Caco-2 (cell line): ENCODE measurements around the gene SLC38A7. TPM values are rescaled to one million over a fixed set of nuclear protein-coding genes. Genes with fewer than 3 reads are reported as not detected.
A peak's percentile ranks its signal among the peaks of the same experiment; 100 is the strongest.
"Not testable (repeated sequence)": the region's sequence is repeated elsewhere in the genome, so short reads cannot be mapped to it uniquely, and the experiment has no call there.

Experiments used
- BruUV-seq: library from RNA; stranded (reverse); fragments of 400-500 nt; replicated peaks from 2 replicates; lab custom pipeline; 2021; lab: Mats Ljungman, UMichigan
- CTCF ChIA-PET: fragments of 300-600 bp; sonication (Branson Sonifier 250); formaldehyde crosslinking; loops from one replicate; lab custom pipeline; 2022; ENCODE audit warnings: antibody characterized with exemption; lab: Charles Lee
- POLR2A ChIA-PET: fragments of 300-600 bp; sonication (Branson Sonifier 250); formaldehyde crosslinking; loops from one replicate; lab custom pipeline; 2022; ENCODE audit warnings: antibody characterized with exemption; lab: Charles Lee
- DNase-seq, 2 experiments: peaks; one replicate each; pipeline versions ENCODE4 v3.0.0 to v3.0.0-alpha.2; 2020 to 2022
- H3K27me3 ChIP-seq: replicated peaks from 2 replicates; pipeline ENCODE4 v1.6.0; 2011; ENCODE audit warnings: low read length; ENCODE audit not compliant: control insufficient read depth, insufficient read depth
- H3K36me3 ChIP-seq: 2 replicates; pipeline ENCODE4 v1.5.1; 2011; ENCODE audit warnings: low read length; ENCODE audit not compliant: control insufficient read depth, insufficient read depth
- H3K4me1 ChIP-seq: fragments of 250-450 bp; sonication (Bioruptor Pico); 2 replicates; pipeline ENCODE4 v1.5.1; 2020; ENCODE audit warnings: mild to moderate bottlenecking
- H3K4me3 ChIP-seq: 2 replicates; pipeline ENCODE4 v1.5.1; 2011; ENCODE audit warnings: low read depth, mild to moderate bottlenecking, control low read depth, low read length
- H3K9me3 ChIP-seq: fragments of 250-450 bp; sonication (Bioruptor Pico); 2 replicates; pipeline ENCODE4 v1.5.1; 2020; ENCODE audit warnings: mild to moderate bottlenecking, moderate library complexity
- H3K27ac Mint-ChIP-seq: one replicate; pipeline ENCODE4 v1.8.0; 2022; ENCODE audit warnings: mixed read lengths; ENCODE audit not compliant: unreplicated experiment
- H3K27me3 Mint-ChIP-seq: one replicate; pipeline ENCODE4 v1.8.0; 2022; ENCODE audit warnings: mixed read lengths; ENCODE audit not compliant: insufficient read depth, unreplicated experiment
- H3K36me3 Mint-ChIP-seq: one replicate; pipeline ENCODE4 v1.8.0; 2022; ENCODE audit warnings: mild to moderate bottlenecking, mixed read lengths; ENCODE audit not compliant: insufficient read depth, unreplicated experiment
- H3K4me1 Mint-ChIP-seq: one replicate; pipeline ENCODE4 v1.8.0; 2022; ENCODE audit warnings: low read depth, mixed read lengths; ENCODE audit not compliant: unreplicated experiment
- H3K4me3 Mint-ChIP-seq: one replicate; pipeline ENCODE4 v1.8.0; 2022; ENCODE audit warnings: mild to moderate bottlenecking, moderate library complexity, mixed read lengths; ENCODE audit not compliant: unreplicated experiment
- H3K9me3 Mint-ChIP-seq: one replicate; pipeline ENCODE4 v1.8.0; 2022; ENCODE audit warnings: mixed read lengths; ENCODE audit not compliant: unreplicated experiment
- intact Hi-C: fragments of 100-400 bp; cut with micrococcal nuclease; formaldehyde crosslinking; loops from one replicate; pipeline ENCODE4 v1.10.0; 2022; ENCODE audit not compliant: unreplicated experiment
- total RNA-seq: library from RNA; stranded (reverse); gene quantifications from 2 replicates; pipeline ENCODE4 v1.2.3, GENCODE V29; 2022
- TF ChIP-seq, protein P1 (sequence below), 2 experiments: fragments of 200-600 bp in 1 of 2; IDR thresholded peaks; 1 replicate in 1 of 2; 2 replicates in 1 of 2; pipeline versions ENCODE4 v1.5.1 to v1.8.0; 2011 to 2022; ENCODE audit warnings: antibody characterized with exemption in 1 of 2, control low read depth in 1 of 2, inconsistent platforms in 1 of 2, low read depth in 1 of 2, low read length in 1 of 2, mild to moderate bottlenecking in 1 of 2, moderate library complexity in 1 of 2; ENCODE audit not compliant: insufficient read depth in 1 of 2, severe bottlenecking in 1 of 2, unreplicated experiment in 1 of 2

SLC38A7 gene
- total RNA-seq, 1 experiment from 2014 or later = 24.1 TPM

DNA sequence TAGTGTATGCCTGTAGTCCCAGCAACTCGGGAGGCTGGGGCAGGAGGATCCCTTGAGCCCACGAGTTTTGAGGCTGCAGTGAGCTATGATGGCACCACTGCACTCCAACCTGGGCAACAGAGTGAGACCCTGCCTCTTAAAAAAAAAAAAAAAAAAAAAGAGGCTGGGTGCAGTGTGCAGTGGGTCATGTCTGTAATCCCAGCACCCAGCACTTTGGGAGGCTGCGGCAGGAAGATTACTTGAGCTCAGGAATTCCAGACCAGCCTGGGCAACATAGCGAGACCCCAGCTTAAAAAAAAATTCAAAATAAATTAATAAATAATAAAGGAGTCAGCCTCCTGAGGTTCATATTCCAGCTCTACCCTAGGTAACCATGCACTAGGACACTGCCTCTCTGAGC is 45.3 kb downstream of the SLC38A7 start:
- Mint-ChIP-seq H3K36me3 (peaks cover 8% of the 10 kb centered on the region), H3K27me3 (no peaks in the 10 kb centered on the region), H3K4me3 (no peak overlapping the region), H3K9me3 (no peaks in the 10 kb centered on the region), H3K27ac (peak overlapping the region; percentile 73), H3K4me1 (peaks cover 28% of the 10 kb centered on the region)
- Histone ChIP-seq H3K4me3 (no peak overlapping the region), H3K9me3 (no peaks in the 10 kb centered on the region), H3K4me1 (peaks cover 28% of the 10 kb centered on the region), H3K27me3 (no peaks in the 10 kb centered on the region), H3K36me3 (no peaks in the 10 kb centered on the region)
- CTCF ChIA-PET = interaction anchor here (1.0 kb wide), 2 partner anchors 22 to 117 kb away, joined by 6 to 12 read pairs; no protein-coding TSS in a partner anchor
- no peak for DNase-seq
- intact Hi-C loops = no loop called here
- POLR2A ChIA-PET = interaction anchor here (0.6 kb wide), 1 partner anchor 26 kb away, joined by 3 read pairs; no protein-coding TSS in a partner anchor
- no TSS peak for BruUV-seq
- TF ChIP-seq, protein P1, sequence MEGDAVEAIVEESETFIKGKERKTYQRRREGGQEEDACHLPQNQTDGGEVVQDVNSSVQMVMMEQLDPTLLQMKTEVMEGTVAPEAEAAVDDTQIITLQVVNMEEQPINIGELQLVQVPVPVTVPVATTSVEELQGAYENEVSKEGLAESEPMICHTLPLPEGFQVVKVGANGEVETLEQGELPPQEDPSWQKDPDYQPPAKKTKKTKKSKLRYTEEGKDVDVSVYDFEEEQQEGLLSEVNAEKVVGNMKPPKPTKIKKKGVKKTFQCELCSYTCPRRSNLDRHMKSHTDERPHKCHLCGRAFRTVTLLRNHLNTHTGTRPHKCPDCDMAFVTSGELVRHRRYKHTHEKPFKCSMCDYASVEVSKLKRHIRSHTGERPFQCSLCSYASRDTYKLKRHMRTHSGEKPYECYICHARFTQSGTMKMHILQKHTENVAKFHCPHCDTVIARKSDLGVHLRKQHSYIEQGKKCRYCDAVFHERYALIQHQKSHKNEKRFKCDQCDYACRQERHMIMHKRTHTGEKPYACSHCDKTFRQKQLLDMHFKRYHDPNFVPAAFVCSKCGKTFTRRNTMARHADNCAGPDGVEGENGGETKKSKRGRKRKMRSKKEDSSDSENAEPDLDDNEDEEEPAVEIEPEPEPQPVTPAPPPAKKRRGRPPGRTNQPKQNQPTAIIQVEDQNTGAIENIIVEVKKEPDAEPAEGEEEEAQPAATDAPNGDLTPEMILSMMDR (IDR thresholded peaks at IDR 0.05; ENCODE audit: insufficient read depth in 1 of 2, low read depth in 1 of 2, low read length in 1 of 2, severe bottlenecking in 1 of 2, unreplicated experiment in 1 of 2) = no peak

DNA sequence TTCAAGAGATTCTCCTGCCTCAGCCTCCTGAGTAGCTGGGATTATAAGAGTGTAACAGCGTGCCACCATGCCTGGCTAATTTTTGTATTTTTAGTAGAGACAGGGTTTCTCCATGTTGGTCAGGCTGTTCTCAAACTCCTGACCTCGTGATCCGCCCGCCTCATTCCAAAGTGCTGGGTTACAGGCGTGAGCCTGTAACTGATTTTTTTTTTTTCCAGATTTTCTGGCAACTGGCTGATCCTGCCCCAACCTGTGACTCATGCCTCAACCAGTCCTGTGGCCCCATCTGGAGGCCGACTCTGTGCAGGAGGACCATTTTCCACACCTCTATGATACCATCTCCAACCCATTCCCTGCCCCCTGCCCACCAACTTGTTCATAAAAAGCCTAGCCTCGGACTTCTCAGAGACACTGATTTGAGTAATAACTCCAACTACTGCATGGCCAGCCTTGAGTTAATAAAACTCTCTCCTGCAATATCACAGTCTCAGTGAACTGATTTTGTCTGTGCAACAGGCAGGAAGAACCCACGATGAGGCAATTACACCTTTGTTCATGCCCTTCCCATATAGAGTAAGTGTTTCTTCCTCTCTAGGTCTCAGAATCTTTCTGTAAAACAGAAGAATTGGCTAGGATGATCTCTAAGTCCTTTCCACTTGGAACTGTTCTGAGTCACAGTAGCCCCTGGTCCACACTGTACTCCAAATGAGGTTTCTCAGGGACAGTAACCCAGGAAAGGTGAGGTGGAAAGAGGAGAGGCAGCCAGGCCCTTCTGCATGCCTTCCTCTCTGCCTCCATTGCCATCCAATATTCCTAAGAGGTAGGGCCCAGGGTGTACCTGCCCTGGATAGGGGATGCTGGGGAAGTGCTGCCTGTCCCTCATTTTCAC is 46.2 kb downstream of the SLC38A7 start:
- Histone ChIP-seq H3K9me3 (no peaks in the 10 kb centered on the region), H3K36me3 (no peaks in the 10 kb centered on the region), H3K4me3 (no peak overlapping the region), H3K4me1 (peaks cover 30% of the 10 kb centered on the region), H3K27me3 (no peaks in the 10 kb centered on the region)
- POLR2A ChIA-PET = interaction anchor here (0.6 kb wide), 1 partner anchor 27 kb away, joined by 3 read pairs; no protein-coding TSS in a partner anchor
- TF ChIP-seq, protein P1 (IDR thresholded peaks at IDR 0.05; ENCODE audit: insufficient read depth in 1 of 2, low read depth in 1 of 2, low read length in 1 of 2, severe bottlenecking in 1 of 2, unreplicated experiment in 1 of 2) = peak; percentile 49 to 83
- peak; percentile 86 to 87 for DNase-seq
- Mint-ChIP-seq H3K27ac (peak overlapping the region; percentile 73), H3K27me3 (no peaks in the 10 kb centered on the region), H3K4me3 (peak overlapping the region; percentile 6), H3K36me3 (peaks cover 8% of the 10 kb centered on the region), H3K4me1 (peaks cover 30% of the 10 kb centered on the region), H3K9me3 (no peaks in the 10 kb centered on the region)
- no TSS peak for BruUV-seq
- intact Hi-C loops = loop anchor here (1.0 kb wide), 4 partner anchors 23 to 299 kb away; partner anchors contain the start of gene SETD6
- CTCF ChIA-PET = interaction anchor here (1.0 to 1.9 kb wide), 3 partner anchors 23 to 118 kb away, joined by 6 to 12 read pairs (median 10); no protein-coding TSS in a partner anchor

DNA sequence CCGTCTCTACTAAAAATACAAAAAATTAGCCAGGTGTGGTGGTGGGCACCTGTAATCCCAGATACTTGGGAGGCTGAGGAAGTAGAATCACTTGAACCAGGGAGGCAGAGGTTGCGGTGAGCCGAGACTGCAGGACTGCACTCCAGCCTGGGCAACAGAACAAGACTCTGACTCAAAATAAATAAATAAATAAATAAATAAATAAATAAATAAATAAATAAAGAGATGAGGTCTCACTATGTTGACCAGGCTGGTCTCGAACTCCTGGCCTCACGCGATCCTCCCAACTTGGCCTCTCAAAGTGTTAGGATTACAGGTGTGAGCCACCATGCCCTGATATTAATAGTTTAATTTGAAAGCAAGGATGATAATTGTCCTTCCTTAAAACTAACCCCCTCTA is 47.5 kb downstream of the SLC38A7 start:
- H3K4me1 ChIP-seq = peaks cover 30% of the 10 kb centered on the region
- H3K36me3 ChIP-seq, H3K4me3 Mint-ChIP-seq, intact Hi-C loops, POLR2A ChIA-PET, DNase-seq, H3K9me3 ChIP-seq, H3K4me3 ChIP-seq, H3K27me3 Mint-ChIP-seq, H3K9me3 Mint-ChIP-seq, H3K27me3 ChIP-seq, H3K27ac Mint-ChIP-seq, BruUV-seq: not testable (repeated sequence)
- Mint-ChIP-seq H3K36me3 (peaks cover 12% of the 10 kb centered on the region), H3K4me1 (peaks cover 30% of the 10 kb centered on the region)
- CTCF ChIA-PET = interaction anchor here (1.9 kb wide), 1 partner anchor 24 kb away, joined by 10 read pairs; no protein-coding TSS in a partner anchor
